Measurements from ENCODE around the gene CLEC7A. TPM values are rescaled to one million over a fixed set of nuclear protein-coding genes. Genes with fewer than 3 reads are reported as not detected.

CLEC7A gene
- total RNA-seq, 1 experiment from 2014 or later, result not detected

- H3K4me1 Mint-ChIP-seq (ENCODE audit: insufficient read depth, unreplicated experiment), result no peaks in the 10 kb centered on the region
- no TSS peak for BruUV-seq (replicated peaks)
- DNase-seq (ENCODE audit: unreplicated experiment), result no peak
- no peak overlapping the region for H3K27ac Mint-ChIP-seq (ENCODE audit: low read depth, unreplicated experiment)
- intact Hi-C loops (cut with micrococcal nuclease), result no loop called here
- H3K9me3 Mint-ChIP-seq (ENCODE audit: unreplicated experiment), result no peaks in the 10 kb centered on the region
- H3K27me3 Mint-ChIP-seq (ENCODE audit: insufficient read depth, unreplicated experiment), result no peaks in the 10 kb centered on the region
- no peak for TF ChIP-seq CTCF (IDR thresholded peaks at IDR 0.05; ENCODE audit: unreplicated experiment)
- no peak overlapping the region for H3K4me3 Mint-ChIP-seq (ENCODE audit: unreplicated experiment)
- H3K36me3 Mint-ChIP-seq (ENCODE audit: insufficient read depth, unreplicated experiment), result no peaks in the 10 kb centered on the region
- ChIA-PET POLR2A (interaction anchor here (0.6 to 1.9 kb wide), 9 partner anchors 10 to 238 kb away, joined by 3 to 5 read pairs (median 3); no protein-coding TSS in a partner anchor), CTCF (interaction anchor here (0.5 to 2.8 kb wide), 11 partner anchors 11 to 1179 kb away, joined by 3 to 11 read pairs (median 4); no protein-coding TSS in a partner anchor)
Measured at GRCh38 chr12:10132850-10133370, 2.9 kb upstream of the CLEC7A start.

DNA sequence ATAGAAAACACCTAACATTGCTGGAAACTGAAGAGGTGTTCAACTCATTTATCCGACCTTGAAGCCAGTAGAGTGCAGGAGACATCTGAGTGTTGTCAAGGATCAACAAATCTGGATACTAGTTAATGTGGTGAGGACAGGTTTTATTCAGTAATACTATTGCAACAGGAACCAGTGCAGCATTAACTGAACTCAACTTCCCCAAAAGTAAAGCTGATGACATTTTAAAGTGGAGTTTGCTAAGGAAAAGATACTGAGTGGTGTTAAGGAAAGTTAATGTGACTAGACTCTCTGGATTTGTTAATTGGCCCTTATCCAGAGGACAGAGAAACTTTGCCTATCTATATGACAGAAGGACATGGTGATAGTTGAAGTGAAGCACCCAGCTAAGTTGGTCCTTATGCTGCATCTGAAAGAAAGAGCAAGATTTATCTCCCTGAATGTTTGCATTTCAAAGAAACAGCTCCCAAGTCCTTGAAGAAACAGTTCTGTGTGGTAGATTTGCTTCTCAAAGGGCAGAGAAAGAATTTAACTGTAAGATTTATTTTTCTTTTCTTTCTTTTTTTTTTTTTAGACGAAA lies 1.2 kb upstream of the CLEC7A start:
- Mint-ChIP-seq H3K4me3 (ENCODE audit: unreplicated experiment) (no peak overlapping the region), H3K27me3 (ENCODE audit: insufficient read depth, unreplicated experiment) (no peaks in the 10 kb centered on the region), H3K27ac (ENCODE audit: low read depth, unreplicated experiment) (no peak overlapping the region), H3K36me3 (ENCODE audit: insufficient read depth, unreplicated experiment) (no peaks in the 10 kb centered on the region), H3K9me3 (ENCODE audit: unreplicated experiment) (no peaks in the 10 kb centered on the region), H3K4me1 (ENCODE audit: insufficient read depth, unreplicated experiment) (no peaks in the 10 kb centered on the region)
- CTCF ChIA-PET, result interaction anchor here (0.8 to 2.8 kb wide), 8 partner anchors 11 to 380 kb away, joined by 3 to 11 read pairs (median 4); partner anchors contain the start of gene CLEC12B
- TF ChIP-seq CTCF (IDR thresholded peaks at IDR 0.05; ENCODE audit: unreplicated experiment), result no peak
- intact Hi-C loops (cut with micrococcal nuclease), result no loop called here
- BruUV-seq (replicated peaks), result no TSS peak
- POLR2A ChIA-PET, result interaction anchor here (0.6 to 1.6 kb wide), 3 partner anchors 8 to 12 kb away, joined by 3 to 5 read pairs (median 4); no protein-coding TSS in a partner anchor
- no peak for DNase-seq (ENCODE audit: unreplicated experiment)

- no peak overlapping the region for H3K4me3 Mint-ChIP-seq (ENCODE audit: unreplicated experiment)
- H3K9me3 Mint-ChIP-seq (ENCODE audit: unreplicated experiment), result no peaks in the 10 kb centered on the region
- ChIA-PET POLR2A (interaction anchor here (0.8 kb wide), 1 partner anchor 26 kb away, joined by 3 read pairs; no protein-coding TSS in a partner anchor), CTCF (interaction anchor here (1.2 to 1.9 kb wide), 2 partner anchors 11 to 94 kb away, joined by 5 to 9 read pairs; no protein-coding TSS in a partner anchor)
- no peak for TF ChIP-seq CTCF (IDR thresholded peaks at IDR 0.05; ENCODE audit: unreplicated experiment)
- DNase-seq (ENCODE audit: unreplicated experiment), result no peak
- H3K27ac Mint-ChIP-seq (ENCODE audit: low read depth, unreplicated experiment), result no peak overlapping the region
- H3K4me1 Mint-ChIP-seq (ENCODE audit: insufficient read depth, unreplicated experiment), result no peaks in the 10 kb centered on the region
- BruUV-seq (replicated peaks), result no TSS peak
- no peaks in the 10 kb centered on the region for H3K27me3 Mint-ChIP-seq (ENCODE audit: insufficient read depth, unreplicated experiment)
- no peaks in the 10 kb centered on the region for H3K36me3 Mint-ChIP-seq (ENCODE audit: insufficient read depth, unreplicated experiment)
- intact Hi-C loops (cut with micrococcal nuclease), result no loop called here
Measured at GRCh38 chr12:10128687-10129086, 1.3 kb downstream of the CLEC7A start.

DNA sequence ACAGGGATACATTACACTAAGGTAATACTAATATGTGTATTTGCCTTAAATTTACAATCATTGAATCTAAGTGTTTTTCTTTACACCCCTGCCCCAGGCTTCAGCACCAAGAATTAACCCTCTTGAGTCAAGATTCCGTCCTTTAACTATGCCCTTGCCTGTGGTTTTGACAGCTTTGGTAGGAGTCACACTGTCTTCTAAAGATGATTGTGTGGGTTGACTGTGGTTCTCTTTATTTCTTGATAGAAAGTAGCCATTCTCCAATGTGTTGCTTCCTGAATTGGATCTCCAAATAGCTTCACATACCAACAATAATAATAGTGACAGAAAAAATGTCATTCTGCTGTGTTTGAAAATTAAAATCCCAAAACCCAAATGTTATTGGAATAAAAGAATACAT lies 3.6 kb downstream of the CLEC7A start:
- intact Hi-C loops (cut with micrococcal nuclease), result no loop called here
- POLR2A ChIA-PET, result no interaction called here
- Mint-ChIP-seq H3K27me3 (ENCODE audit: insufficient read depth, unreplicated experiment) (no peaks in the 10 kb centered on the region), H3K27ac (ENCODE audit: low read depth, unreplicated experiment) (no peak overlapping the region), H3K9me3 (ENCODE audit: unreplicated experiment) (no peaks in the 10 kb centered on the region), H3K4me1 (ENCODE audit: insufficient read depth, unreplicated experiment) (no peaks in the 10 kb centered on the region), H3K36me3 (ENCODE audit: insufficient read depth, unreplicated experiment) (no peaks in the 10 kb centered on the region), H3K4me3 (ENCODE audit: unreplicated experiment) (no peak overlapping the region)
- no peak for DNase-seq (ENCODE audit: unreplicated experiment)
- no peak for TF ChIP-seq CTCF (IDR thresholded peaks at IDR 0.05; ENCODE audit: unreplicated experiment)
- CTCF ChIA-PET, result interaction anchor here (1.0 to 1.3 kb wide), 2 partner anchors 13 to 30 kb away, joined by 3 read pairs; no protein-coding TSS in a partner anchor
- BruUV-seq (replicated peaks), result no TSS peak

All from MCF 10A (cell line).